NB4 (cell line): Measurements from ENCODE around the gene TBRG4.

Experiments
- DNase-seq: peaks from one replicate; pipeline ENCODE4 v3.0.0; 2010; ENCODE audit warnings: low read depth
- H3K4me3 ChIP-seq: one replicate; pipeline ENCODE4 v1.5.1; 2011; ENCODE audit warnings: mild to moderate bottlenecking, low read depth, low read length, moderate library complexity
- MYC ChIP-seq: IDR thresholded peaks from 2 replicates; pipeline ENCODE4 v1.6.1; 2011; ENCODE audit warnings: low read depth, low read length
- POLR2A ChIP-seq: IDR thresholded peaks from 2 replicates; pipeline ENCODE4 v1.6.1; 2011; ENCODE audit warnings: mild to moderate bottlenecking; ENCODE audit not compliant: insufficient read length; ENCODE audit errors: extremely low read depth
- TF ChIP-seq, protein P1 (sequence below): IDR thresholded peaks from one replicate; pipeline ENCODE4 v1.5.1; 2012; ENCODE audit warnings: low read depth, low read length
- TF ChIP-seq, protein P2 (sequence below): IDR thresholded peaks from 2 replicates; pipeline ENCODE4 v1.6.1; 2011; ENCODE audit warnings: low read depth, low read length

Gene TBRG4

DNA sequence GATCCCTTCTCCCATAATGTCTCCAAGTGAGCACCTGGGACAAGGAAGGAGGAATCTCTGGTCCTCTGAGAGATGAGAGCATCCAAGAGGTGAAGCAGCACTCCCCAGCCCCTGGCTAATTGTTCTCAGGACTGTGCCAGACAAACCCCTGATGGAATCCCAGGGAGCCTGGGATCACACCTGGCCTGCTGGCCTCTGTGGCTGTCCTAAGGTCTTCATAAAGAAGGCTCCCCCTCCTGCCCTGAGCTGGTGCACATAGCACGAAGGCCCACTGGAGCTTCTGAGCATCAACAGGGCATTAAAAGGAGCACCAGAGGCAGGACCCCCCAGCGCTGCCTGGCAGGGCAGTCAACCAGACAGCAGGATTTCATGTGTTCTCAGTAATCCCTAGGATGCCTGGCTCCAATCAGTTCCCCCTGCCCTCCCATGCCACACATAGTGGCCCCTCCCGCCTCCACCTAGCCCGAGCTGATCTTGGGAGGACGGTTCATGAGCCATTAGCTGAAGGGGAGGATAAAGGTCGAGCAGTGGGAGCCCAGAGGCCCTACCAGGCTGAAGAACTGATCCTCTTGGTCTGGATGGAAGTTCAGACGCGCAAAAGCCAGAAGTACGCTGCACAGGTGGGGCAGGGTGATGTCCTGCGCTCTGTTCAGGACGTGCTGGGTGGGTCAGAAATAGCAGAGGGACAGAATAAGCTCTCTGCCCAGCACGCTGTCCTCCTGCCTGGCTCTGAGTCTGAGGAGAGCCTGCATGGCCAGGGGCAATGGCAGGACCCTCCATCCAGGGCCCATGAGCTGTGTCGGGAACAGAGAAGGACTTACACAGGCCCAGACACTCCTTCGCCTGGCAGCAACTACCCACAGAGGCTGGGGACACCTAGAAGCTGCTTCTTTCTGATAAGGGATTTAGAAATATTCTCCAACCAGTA lies 8.4 kb downstream of the TBRG4 start:
- H3K4me3 ChIP-seq, result no peak overlapping the region
- TF ChIP-seq, protein P1, sequence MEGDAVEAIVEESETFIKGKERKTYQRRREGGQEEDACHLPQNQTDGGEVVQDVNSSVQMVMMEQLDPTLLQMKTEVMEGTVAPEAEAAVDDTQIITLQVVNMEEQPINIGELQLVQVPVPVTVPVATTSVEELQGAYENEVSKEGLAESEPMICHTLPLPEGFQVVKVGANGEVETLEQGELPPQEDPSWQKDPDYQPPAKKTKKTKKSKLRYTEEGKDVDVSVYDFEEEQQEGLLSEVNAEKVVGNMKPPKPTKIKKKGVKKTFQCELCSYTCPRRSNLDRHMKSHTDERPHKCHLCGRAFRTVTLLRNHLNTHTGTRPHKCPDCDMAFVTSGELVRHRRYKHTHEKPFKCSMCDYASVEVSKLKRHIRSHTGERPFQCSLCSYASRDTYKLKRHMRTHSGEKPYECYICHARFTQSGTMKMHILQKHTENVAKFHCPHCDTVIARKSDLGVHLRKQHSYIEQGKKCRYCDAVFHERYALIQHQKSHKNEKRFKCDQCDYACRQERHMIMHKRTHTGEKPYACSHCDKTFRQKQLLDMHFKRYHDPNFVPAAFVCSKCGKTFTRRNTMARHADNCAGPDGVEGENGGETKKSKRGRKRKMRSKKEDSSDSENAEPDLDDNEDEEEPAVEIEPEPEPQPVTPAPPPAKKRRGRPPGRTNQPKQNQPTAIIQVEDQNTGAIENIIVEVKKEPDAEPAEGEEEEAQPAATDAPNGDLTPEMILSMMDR, result no peak
- TF ChIP-seq MYC, result no peak
- TF ChIP-seq, protein P2, sequence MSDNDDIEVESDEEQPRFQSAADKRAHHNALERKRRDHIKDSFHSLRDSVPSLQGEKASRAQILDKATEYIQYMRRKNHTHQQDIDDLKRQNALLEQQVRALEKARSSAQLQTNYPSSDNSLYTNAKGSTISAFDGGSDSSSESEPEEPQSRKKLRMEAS, result no peak
- TF ChIP-seq POLR2A, result no peak
- no peak for DNase-seq

DNA sequence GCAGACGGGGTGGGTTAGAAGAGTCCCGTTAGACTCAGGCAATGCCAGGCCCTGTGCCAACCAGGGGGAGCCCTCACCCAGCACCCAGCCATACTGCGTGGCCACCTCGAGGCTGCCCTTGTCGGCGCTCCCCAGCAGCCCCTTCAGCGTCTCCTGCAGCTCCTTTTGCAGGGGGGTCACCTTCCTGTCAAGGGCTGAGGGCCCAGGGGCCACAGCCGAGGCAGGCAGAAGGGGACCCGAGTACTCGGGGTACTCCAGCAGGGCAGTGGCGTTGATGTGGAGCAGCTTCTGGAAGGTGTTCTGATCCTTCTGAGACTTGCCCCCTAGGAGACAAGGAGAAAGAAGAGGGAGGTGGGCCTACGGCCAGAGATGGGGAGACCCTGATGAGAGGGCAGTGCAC lies 9.7 kb downstream of the TBRG4 start:
- H3K4me3 ChIP-seq, result no peak overlapping the region
- TF ChIP-seq MYC, result no peak
- TF ChIP-seq POLR2A, result peak; percentile 1
- no peak for DNase-seq

DNA sequence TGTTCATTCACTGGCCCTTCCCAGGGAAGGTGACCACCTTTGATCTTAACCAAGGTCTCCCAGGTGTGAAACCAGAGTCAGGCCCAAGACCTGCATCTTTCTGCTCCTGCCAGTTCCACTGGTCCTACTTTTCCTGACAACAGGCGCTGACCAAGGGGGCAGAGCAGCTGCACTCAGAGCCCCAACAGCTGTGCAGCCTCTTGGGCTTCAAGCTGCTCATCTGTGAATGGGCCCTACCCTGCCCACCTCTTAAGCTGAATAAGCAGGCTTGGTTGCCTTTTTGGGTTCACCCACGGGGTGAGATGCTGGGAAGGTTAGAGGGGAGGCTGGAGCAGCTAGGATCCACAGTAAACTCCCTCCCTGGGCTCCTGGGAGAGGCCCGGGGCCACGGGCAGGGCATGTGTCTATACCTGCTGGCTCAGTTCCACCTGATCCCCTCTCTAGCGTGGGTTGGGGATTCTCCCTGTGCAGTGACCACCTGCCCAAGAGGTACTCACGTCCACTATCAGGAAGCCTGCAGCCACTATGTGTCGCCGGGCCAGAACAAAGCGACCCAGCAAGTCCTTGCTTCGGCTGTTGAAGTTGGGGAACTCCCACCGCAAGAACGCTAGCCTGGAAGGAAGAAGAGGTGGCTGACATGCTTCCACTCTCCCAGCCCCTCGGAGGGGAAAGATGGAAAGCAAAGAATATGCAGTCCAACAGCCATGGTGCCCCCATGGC lies 10.6 kb downstream of the TBRG4 start:
- TF ChIP-seq, protein P1, result no peak
- TF ChIP-seq, protein P2, result no peak
- TF ChIP-seq MYC (no peak), POLR2A (no peak)
- DNase-seq, result no peak
- no peak overlapping the region for H3K4me3 ChIP-seq

DNA sequence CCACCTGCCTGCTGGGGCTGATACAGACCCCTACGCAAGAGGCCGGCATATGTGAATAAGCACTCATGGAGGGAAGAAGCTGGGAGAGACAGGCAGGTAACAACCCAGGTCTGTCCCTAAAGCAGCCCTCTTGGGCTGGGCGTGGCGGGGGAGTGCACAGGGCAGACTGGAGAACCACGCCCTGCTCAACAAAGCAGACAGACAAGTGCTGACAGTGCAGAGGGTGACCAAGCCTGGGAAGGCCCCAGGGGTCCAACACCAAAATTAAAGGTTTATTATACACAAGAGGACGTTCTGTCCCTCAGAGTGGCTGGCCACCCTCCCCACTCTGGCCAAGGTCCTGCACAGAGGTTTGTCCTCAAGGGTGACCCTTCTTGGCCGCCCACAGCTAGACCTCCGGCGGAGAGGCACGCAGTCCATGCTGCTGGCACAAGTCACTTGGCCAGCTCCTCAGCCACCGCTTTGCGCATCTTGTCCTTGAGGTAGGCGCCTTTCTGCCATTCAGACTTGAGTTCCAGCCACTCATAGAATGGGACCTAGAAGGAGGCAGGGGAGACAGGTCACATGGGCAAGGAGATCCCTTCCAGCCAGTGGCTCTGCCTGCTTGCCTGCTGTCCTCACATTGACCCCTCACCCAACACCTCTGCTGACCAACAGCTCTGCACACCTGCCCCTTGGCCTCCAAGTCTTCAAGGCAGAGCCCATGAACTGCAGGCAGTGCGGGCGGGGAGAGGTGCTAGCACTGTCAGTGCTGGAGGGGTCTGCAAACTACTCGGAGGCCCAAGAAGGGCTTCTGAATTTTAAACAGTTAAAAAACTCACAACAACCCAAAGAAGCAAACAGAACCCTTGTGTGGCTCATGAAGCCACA lies 11.4 kb downstream of the TBRG4 start:
- TF ChIP-seq, protein P1, result no peak
- TF ChIP-seq MYC (no peak), POLR2A (no peak)
- TF ChIP-seq, protein P2, result no peak
- DNase-seq, result no peak
- no peak overlapping the region for H3K4me3 ChIP-seq

DNA sequence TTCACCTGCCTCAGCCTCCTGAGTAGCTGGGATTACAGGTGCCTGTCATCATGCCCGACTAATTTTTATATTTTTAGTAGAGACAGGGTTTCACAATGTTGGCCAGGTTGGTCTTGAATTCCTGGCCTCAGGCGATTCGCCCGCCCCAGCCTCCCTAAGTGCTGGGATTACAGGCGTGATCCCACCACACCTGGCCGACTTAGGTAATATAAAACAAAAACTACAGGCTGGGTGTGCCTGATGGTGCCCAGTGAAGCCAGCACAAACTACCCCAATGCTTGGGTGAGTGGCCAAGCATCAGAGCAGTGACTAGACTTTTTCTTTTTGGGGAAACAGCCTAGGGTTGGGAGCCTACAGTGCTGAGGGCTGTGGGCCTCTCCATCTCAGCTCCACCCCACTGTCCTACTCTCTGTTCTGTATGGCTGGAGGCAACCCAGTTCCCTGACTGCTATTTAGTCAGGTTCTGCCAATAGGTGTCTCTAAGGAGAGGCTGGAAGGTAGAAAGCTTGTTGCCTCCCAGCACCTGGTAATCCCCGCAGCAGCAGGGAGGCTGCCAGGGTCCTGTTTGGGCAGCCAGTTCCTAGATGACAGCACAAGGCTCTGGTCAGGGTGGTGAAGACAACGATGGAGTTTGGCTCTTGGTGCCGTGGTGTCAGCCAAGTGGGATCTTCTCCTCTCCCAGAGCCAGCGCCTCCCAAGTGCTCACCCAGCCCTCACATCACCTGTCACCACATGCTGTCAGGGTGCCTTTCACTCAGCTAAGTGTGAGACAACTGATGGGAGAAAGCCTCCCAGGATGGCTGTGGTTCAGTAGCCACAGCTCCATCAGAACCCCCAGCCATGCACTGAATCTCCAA lies 12.3 kb downstream of the TBRG4 start:
- TF ChIP-seq, protein P2, result no peak
- TF ChIP-seq MYC (no peak), POLR2A (no peak)
- TF ChIP-seq, protein P1, result no peak
- DNase-seq, result no peak
- no peak overlapping the region for H3K4me3 ChIP-seq
